Heart left ventricle (tissue), 13 donors: Measurements from ENCODE around the gene ERRFI1.
"Not testable (repeated sequence)": the region's sequence is repeated elsewhere in the genome, so short reads cannot be mapped to it uniquely, and the experiment has no call there.

Source experiments
- CTCF ChIP-seq, 12 donors: fragments of 200-600 bp; sonication (generic) in 4 of 12; IDR thresholded peaks; one replicate each; pipeline versions ENCODE4 v1.5.0 to v1.8.0; 2018 to 2022; ENCODE audit warnings: antibody characterized with exemption in 12 of 12, mild to moderate bottlenecking in 5 of 12
- POLR2A ChIP-seq, 2 donors: fragments of 450-650 bp; IDR thresholded peaks; one replicate each; pipeline ENCODE4 v1.6.1; 2017; ENCODE audit warnings: antibody characterized with exemption in 2 of 2, mild to moderate bottlenecking in 2 of 2, moderate library complexity in 2 of 2
- donor health status: ischemic (EF 13 %, LVEDD 7.1; RV severe dilation, severe dysfunction).
- donor health status: DM: no; HTN: yes; CAD: no.
- donor health status: DM: no; HTN: no; CAD: no.
- donor health status: ischemic (EF 25% LVEDD 6.9; RV normal size, moderate dysfunction).
- donor health status: ischemic (EF 25% LVEDD 5.7; RV mildly dilated, moderate dysfunction).
- donor health status: ischemic (EF 35%, LVEDD 5.7; RV mildly dilated, moderate dysfunction).
- donor health status: nonischemic (EF 11% LVEDD 7.7; RV severe dilation, severe dysfunction).
- donor health status: DM: yes; HTN: yes; CAD: no.
- donor health status: PGD.
- donor health status: ischemic (EF 29% LVEDD 5.4; RV normal size, mild dysfunction).
- donor health status: nonischemic (EF 23%, LVEDD 6.1; RV moderate dilation, normal function).

DNA sequence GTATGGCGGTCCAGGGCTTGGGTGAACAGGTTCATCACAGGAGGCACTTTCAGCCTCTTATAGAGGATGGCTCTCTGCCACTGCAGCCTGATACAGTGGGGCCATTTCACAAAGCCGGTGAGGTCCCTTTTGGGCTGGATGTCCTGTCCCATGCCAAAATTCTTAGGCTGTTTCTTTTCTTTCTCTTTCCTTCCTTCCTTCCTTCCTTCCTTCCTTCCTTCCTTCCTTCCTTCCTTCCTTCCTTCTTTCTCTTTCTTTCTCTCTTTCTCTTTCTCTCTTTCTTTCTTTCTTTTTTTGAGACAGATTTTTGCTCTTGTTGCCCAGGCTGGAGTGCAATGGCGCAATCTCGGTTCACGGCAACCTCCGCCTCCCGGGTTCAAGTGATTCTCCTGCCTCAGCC, 31.7 kb upstream of the ERRFI1 start:
- not testable (repeated sequence) for TF ChIP-seq CTCF, POLR2A (IDR thresholded peaks at IDR 0.05)
